Body of pancreas (tissue), 4 donors: ENCODE results near the gene NIN. TPM values are rescaled to one million over a fixed set of nuclear protein-coding genes. Genes with fewer than 3 reads are reported as not detected.

Source experiments
- ATAC-seq: fragments of 150-250 bp; one replicate; pipeline ENCODE4 v1.9.1; 2016
- DNase-seq, 4 donors: peaks; one replicate each; pipeline ENCODE4 v3.0.0-alpha.2; 2019
- H3K27ac ChIP-seq, 4 donors: fragments of 200-600 bp; sonication (generic); 1 replicate in 3 of 4; 2 replicates in 1 of 4; pipeline versions ENCODE4 v1.5.1 to v1.6.1; 2016 to 2019; ENCODE audit warnings: mild to moderate bottlenecking in 1 of 4, mixed read lengths in 1 of 4, moderate library complexity in 1 of 4
- H3K27me3 ChIP-seq, 2 donors: fragments of 200-600 bp; sonication (generic); one replicate each; pipeline ENCODE4 v1.6.0; 2016; ENCODE audit warnings: mild to moderate bottlenecking in 1 of 2
- H3K36me3 ChIP-seq, 2 donors: fragments of 200-600 bp; sonication (generic); replicated peaks in 1 of 2; 2 replicates each; pipeline ENCODE4 v1.5.1; 2016; ENCODE audit warnings: low read depth in 2 of 2; ENCODE audit not compliant: insufficient read depth in 1 of 2
- H3K4me1 ChIP-seq: fragments of 200-600 bp; sonication (generic); one replicate; pipeline ENCODE4 v1.6.0; 2016
- H3K4me3 ChIP-seq, 2 donors: fragments of 200-600 bp; sonication (generic); 1 replicate in 1 of 2; 2 replicates in 1 of 2; pipeline ENCODE4 v1.5.1; 2016 to 2019
- H3K9me3 ChIP-seq, 3 donors: fragments of 200-600 bp; sonication (generic); 1 replicate in 2 of 3; 2 replicates in 1 of 3; pipeline ENCODE4 v1.5.1; 2016
- CTCF ChIP-seq, 7 experiments: fragments of 450-650 bp in 4 of 7; fragments of 200-600 bp in 3 of 7; sonication (generic) in 3 of 7; IDR thresholded peaks; one replicate each; pipeline ENCODE4 v1.5.1; 2016 to 2019; ENCODE audit warnings: antibody characterized with exemption in 7 of 7
- POLR2A ChIP-seq, 3 donors: fragments of 450-650 bp; IDR thresholded peaks; one replicate each; pipeline ENCODE4 v1.6.1; 2016; ENCODE audit warnings: antibody characterized with exemption in 3 of 3, mild to moderate bottlenecking in 2 of 3
- WGBS, 2 donors: methylation state at CpG; one replicate each; pipeline ENCODE4 v1.1.5; 2017; 5-methylcytosine and 5-hydroxymethylcytosine counted together
- intact Hi-C: fragments of 100-400 bp; cut with DNase I; formaldehyde crosslinking; loops from one replicate; pipeline ENCODE4 v1.15.1; 2023
- total RNA-seq, 2 donors: library from RNA; depleted of rRNA; stranded (reverse); fragments of >200 nt; gene quantifications; one replicate each; pipeline ENCODE4 v1.1.0, GENCODE V29; 2016

NIN gene
- total RNA-seq, 2 donors from 2014 or later: 6.6 to 16.9 TPM

- no peak overlapping the region for H3K27ac ChIP-seq
- WGBS, 2 donors: 31 to 50% methylated on average over 1 of the region's 1 CpG
- TF ChIP-seq POLR2A (IDR thresholded peaks at IDR 0.05) (no peak), CTCF (IDR thresholded peaks at IDR 0.05) (no peak)
- H3K36me3 ChIP-seq: no peaks in the 10 kb centered on the region
- H3K27me3 ChIP-seq: no peaks in the 10 kb centered on the region
- intact Hi-C loops: no loop called here
- DNase-seq (no peak), ATAC-seq (no peak)
- H3K4me3 ChIP-seq: no peak overlapping the region
- H3K9me3 ChIP-seq: no peaks in the 10 kb centered on the region
- H3K4me1 ChIP-seq: no peaks in the 10 kb centered on the region
Observed at GRCh38 chr14:50839048-50839447, 8.1 kb upstream of the NIN start.

- no peaks in the 10 kb centered on the region for H3K36me3 ChIP-seq
- no peak overlapping the region for H3K27ac ChIP-seq
- no peak for TF ChIP-seq POLR2A (IDR thresholded peaks at IDR 0.05)
- no peak for TF ChIP-seq CTCF (IDR thresholded peaks at IDR 0.05)
- H3K4me3 ChIP-seq: no peak overlapping the region
- no peak for ATAC-seq
- peaks cover 4% of the 10 kb centered on the region for H3K4me1 ChIP-seq
- 75 to 79% methylated on average over 2 of the region's 2 CpGs for WGBS, 2 donors
- H3K9me3 ChIP-seq: no peaks in the 10 kb centered on the region
- DNase-seq: no peak
- H3K27me3 ChIP-seq: no peaks in the 10 kb centered on the region
- intact Hi-C loops: no loop called here
Observed at GRCh38 chr14:50837850-50838470, 7.0 kb upstream of the NIN start.

- Histone ChIP-seq H3K4me3 (no peak overlapping the region), H3K36me3 (no peaks in the 10 kb centered on the region), H3K4me1 (peaks cover 10% of the 10 kb centered on the region), H3K9me3 (no peaks in the 10 kb centered on the region), H3K27me3 (no peaks in the 10 kb centered on the region), H3K27ac (no peak overlapping the region)
- no peak for DNase-seq
- 90% methylated on average over 10 of the region's 10 CpGs for WGBS, 2 donors
- TF ChIP-seq CTCF (IDR thresholded peaks at IDR 0.05): no peak
- no peak for TF ChIP-seq POLR2A (IDR thresholded peaks at IDR 0.05)
- intact Hi-C loops: no loop called here
- no peak for ATAC-seq
Observed at GRCh38 chr14:50837271-50837670, 6.3 kb upstream of the NIN start.

GRCh38 chr14:50836515-50836914 is 5.6 kb upstream of the NIN start:
- H3K9me3 ChIP-seq: no peaks in the 10 kb centered on the region
- H3K27ac ChIP-seq: no peak overlapping the region
- no peak for ATAC-seq
- intact Hi-C loops: no loop called here
- TF ChIP-seq CTCF (IDR thresholded peaks at IDR 0.05): no peak
- no peak for TF ChIP-seq POLR2A (IDR thresholded peaks at IDR 0.05)
- no peak for DNase-seq
- WGBS, 2 donors: 91 to 92% methylated on average over 5 of the region's 5 CpGs
- peaks cover 17% of the 10 kb centered on the region for H3K4me1 ChIP-seq
- H3K36me3 ChIP-seq: no peaks in the 10 kb centered on the region
- no peak overlapping the region for H3K4me3 ChIP-seq
- no peaks in the 10 kb centered on the region for H3K27me3 ChIP-seq

- DNase-seq (no peak), ATAC-seq (no peak)
- Histone ChIP-seq H3K27ac (no peak overlapping the region), H3K4me1 (peaks cover 18% of the 10 kb centered on the region), H3K4me3 (no peak overlapping the region), H3K27me3 (no peaks in the 10 kb centered on the region), H3K9me3 (no peaks in the 10 kb centered on the region), H3K36me3 (no peaks in the 10 kb centered on the region)
- WGBS, 2 donors: 52 to 59% methylated on average over 2 of the region's 2 CpGs
- TF ChIP-seq POLR2A (IDR thresholded peaks at IDR 0.05) (no peak), CTCF (IDR thresholded peaks at IDR 0.05) (no peak)
- intact Hi-C loops: no loop called here
Observed at GRCh38 chr14:50835280-50835679, 4.3 kb upstream of the NIN start.
